Activated CD8-positive, alpha-beta memory T cell treated with anti-CD3 and anti-CD28 coated beads for 1 hour (primary cell): ENCODE results near the gene PNLIPRP1.

ENCODE experiments used
- DNase-seq, 2 donors: peaks; one replicate each; pipeline ENCODE4 v3.0.0-alpha.2; 2020; ENCODE audit warnings: low read depth in 1 of 2; ENCODE audit errors: extremely low read depth in 1 of 2

Gene PNLIPRP1

DNA sequence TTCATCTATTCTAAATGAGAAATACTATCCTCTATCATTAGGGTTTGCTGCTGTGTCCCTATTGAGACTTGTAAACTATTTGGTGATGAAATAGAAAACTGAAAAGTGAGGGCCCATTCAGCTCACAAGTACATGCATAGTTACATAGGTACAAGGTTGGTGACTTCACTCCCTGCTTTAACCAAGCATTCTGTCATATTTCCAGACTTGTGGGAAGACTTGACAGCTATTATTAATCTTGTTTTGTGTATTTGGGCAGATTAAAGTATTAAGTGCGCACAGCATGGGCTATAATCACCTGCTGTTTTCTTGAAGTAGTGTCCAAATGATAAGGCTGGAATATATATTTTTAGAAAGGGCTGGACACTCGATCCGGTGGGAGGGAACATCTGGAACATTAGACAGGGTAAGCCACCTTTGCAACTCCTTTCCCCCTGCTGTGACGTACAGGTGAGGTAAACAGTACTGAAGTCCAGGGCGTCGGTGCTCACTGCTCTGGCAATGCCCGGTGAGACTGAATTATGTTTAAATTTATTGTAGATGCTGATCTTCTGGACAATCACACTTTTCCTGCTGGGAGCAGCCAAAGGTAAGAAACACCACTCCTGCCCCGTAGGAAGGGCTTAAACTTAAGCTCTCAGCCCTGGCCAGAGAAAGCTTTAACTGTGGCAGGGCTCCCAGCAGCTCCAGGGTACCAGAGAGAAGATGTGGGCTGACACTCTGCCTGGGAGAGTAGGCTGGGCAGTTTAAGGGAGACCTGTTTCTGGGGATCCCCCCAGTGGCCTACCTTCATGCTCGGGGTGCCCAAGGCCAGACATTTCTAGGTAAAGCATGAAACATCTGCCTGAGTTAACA lies at the start of gene PNLIPRP1:
TSS of gene PNLIPRP1 (plus strand) at position 370 of the 855 bp plus-strand sequence. CDS start at position 541, 171 bp downstream.
- DNase-seq = no peak

DNA sequence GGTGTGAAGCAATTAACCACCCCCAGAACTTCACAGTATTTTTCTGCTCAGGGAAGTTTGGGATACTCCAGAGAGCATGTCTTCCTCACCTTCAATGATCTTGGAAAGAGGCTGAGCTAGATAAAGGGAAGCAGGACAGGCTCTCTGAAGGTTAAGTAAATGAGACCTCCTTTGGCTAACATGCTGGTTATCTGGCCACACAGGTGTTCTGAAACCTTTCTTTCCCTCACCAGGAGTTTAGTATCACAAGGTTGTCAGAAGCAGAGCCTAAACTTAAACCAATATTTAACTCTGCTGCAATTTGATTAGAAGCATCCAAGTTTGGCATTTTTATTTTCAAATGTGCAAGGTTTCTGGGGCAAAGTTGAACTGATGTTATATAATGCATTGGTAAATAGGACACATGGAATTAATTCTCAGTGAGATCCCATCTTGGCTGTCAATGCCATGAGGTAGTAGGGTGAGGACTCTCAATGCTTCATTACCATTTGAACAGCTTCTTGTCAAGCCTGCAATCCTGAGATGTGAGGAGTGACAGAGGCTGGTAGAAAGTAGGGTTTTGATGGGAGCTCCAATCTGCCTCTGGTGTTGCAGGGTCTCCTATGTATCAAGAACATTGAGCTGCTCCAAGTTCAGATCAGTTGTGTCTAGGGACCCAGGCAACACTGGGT lies 48.6 kb upstream of the PNLIPRP1 start:
- DNase-seq = no peak

DNA sequence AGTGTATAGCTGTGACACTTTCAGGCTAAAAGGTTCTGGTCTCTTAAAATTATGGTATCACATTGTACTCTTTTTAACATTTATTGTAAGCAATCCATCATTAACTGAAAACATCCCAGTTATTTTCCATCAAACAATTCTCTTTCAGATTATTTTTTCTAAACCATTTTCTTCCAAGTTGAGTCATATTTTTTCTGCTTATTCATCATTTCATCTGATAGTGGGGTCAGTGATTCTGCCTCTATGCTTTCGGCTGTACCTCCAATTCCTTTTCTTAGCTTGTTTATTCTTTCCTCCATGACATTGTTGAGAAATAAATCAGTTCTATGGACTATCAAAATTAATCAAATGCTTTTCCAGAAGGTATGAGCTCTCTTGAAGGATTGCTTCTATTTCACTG lies 45.6 kb upstream of the PNLIPRP1 start:
- no peak for DNase-seq

DNA sequence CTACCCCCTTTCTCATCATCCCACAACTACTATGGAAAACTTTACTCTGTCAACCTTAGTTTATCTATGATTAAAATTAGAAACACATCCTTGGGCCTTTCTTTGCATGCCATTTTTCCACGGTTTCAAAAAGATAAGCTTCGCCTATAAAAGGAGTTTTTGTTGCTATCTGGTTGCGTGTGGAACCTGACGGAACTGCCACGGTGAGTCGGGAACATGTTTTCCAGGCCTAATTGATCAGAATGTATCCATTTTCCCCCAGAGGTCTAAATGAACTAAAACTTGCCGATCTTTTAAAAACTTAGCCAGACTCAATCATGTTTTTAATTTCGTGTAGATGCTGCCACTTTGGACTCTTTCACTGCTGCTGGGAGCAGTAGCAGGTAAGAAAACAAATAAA lies 45.0 kb upstream of the PNLIPRP1 start, which contains the start of gene PNLIP:
TSS of gene PNLIP (plus strand) at position 176 of the 400 bp plus-strand sequence. CDS start at position 338, 162 bp downstream.
- no peak for DNase-seq

DNA sequence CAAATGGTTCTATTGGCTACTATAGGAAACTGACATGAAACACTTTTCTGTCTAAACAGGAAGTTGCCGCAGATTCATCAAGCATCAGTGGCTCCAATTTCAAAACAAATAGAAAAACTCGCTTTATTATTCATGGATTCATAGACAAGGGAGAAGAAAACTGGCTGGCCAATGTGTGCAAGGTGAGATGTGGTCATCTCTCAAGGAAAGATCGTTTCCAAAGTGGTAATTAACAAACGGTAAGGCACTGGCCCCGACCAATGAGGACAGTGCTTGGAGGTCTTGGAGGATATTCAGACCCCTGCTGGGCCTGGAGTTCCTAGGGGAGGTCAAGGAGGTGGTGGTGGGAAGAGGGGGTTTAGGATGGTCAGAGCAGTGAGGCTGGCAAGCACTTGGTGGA lies 42.5 kb upstream of the PNLIPRP1 start:
- no peak for DNase-seq

DNA sequence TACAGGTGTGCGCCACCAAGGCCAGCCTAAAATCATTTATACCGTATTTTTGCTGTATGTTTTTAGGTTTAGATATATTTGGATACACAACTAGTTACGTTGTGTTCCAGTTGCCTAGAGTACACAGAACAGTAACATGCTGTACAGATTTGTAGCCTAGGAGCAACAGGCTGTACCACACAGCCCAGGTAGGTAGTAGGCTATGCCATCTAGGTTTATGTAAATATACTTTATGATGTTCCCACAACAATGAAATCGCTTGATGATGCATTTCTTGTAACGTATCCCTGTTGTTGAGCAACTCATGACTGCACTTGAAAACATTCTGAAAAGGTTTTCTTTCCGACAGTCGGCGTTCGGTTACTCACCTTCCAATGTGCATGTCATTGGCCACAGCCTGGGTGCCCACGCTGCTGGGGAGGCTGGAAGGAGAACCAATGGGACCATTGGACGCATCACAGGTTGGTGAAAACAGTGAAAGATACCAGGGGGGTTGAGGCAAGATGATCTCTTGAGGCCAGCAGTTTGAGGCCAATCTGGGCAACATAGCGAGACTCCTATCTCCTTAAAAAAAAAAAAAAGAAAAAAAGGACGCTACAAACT lies 37.3 kb upstream of the PNLIPRP1 start:
- no peak for DNase-seq

DNA sequence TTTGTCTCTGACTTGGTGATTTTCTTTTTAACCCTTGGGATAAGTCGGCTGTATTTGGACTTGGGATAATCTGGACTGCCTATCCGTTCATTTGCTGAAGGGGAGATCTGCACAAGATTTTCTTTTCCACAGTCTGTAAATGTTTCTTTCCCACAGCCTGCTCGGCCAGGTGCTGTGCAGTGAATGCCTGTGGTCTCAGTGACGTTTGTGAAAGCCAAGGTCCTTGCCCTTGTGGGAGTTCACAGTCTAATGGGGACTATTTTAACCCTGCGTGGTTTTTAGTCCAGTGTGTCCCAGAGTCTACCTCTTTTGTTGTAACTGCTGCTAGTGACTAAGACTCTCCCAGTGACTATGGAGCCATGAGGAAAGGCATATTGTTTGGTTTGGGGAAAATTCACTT lies 36.1 kb upstream of the PNLIPRP1 start:
- no peak for DNase-seq

DNA sequence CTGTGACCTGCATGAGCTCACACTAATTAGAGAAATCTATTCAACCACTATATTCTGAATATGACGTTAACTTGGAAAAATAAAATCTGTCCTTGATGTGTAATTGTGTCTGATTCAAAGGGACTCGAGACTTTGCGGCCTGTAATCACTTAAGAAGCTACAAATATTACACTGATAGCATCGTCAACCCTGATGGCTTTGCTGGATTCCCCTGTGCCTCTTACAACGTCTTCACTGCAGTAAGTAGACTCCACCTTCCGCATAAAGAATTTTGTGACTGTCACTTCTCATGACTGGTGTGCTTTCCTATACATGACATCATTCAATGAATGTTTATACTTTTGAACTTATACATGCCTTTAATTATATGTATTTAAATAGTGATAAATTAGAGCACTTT lies 34.9 kb upstream of the PNLIPRP1 start:
- no peak for DNase-seq

DNA sequence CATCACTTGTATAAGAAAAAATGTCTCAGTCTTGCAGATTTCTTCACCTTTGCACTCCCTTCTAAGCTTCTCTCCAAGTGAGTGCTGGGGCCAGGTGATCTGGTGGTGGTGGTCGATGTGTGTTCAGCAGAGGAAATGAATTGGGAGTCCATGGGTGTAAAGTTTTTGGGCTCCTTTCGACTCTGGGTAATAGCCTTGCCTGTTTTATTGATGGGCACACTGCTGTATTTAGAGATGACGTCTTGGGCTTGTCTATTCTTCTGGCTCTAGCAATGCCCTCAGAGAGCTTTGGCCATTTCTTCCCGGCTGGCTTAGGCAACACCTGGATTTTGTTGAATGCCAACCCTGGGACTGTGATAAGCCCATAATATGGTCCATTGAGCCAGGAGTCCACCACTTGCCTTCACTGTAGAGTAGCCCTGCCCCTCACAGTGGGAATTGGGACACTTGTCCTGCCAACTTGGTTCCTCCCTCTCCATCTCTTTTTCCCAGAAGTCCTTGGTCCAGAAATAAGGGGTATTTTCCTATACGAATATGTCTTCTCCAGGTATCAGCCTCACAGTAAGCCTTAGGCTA lies 33.4 kb upstream of the PNLIPRP1 start:
- no peak for DNase-seq

DNA sequence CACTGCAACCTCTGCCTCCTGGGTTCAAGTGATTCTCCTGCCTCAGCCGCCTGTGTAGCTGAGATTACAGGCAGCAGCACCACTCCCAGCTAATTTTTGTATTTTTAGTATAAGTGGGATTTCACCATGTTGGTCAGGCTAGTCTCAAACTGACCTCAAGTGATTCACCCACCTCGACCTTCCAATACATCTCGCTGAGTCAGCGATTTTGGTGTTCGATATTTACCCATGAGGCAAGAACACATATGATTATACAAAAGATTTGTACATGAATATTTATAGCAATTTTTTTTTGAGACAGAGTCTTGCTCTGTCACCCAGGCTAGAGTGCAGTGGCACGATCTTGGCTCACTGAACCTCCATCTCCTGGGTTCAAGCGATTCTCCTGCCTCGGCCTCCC lies 25.2 kb upstream of the PNLIPRP1 start:
- DNase-seq = no peak

DNA sequence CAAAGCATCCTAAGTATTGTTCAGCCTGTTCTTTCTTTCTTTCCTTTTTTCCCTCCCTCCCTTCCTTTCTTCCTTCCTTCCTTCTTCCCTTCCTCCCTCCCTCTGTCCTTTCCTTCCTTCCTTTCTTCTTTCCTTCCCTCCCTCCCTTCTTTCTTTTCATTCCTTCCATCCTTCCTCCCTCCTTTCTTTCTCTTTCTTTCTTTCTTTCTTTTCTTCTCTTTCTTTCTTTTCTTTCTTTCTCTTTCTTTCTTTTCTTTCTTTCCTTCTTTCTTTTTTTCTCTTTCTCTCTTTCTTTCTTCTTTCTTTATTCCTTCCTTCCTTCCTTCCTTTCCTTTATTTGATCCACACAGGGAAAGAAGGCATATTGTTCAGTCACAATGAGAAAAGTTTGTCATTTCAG lies 23.8 kb upstream of the PNLIPRP1 start:
- no peak for DNase-seq

DNA sequence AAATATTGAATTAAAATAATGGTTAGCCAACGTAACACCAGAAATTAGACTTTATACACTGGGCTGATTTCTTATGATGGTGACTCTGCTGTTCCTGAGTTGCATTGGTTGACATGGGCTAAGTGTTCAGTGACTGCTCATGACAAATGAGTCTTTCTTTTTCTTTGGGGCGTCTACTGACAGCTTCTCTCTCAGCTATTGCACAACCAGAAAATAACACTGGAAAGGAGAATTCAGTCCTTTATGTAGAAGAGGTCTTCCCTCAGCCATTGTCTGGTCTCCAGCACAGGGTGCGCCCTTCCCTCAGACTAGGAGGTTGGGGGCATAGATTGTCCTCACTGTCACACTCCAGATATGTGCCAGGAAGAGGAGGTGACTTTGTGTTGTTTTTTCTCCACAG lies 23.4 kb upstream of the PNLIPRP1 start:
- DNase-seq = no peak

DNA sequence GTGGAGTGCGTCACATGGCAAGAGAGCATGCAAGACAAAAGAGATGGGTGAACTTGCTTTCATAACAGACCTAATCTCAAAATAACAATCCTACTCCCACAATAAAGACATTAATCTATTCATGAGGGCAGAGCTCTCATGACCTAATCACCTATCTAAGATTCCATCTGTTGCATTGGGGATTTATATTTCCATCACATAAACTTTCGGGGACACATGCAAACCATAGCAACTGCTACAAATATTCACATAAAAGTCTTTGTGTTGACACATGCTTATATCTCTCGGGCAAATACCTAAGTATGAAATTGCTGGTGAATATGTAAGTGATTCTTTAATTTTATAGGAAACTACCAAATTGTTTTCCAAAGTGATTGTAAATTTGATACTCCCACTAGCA lies 16.0 kb upstream of the PNLIPRP1 start:
- DNase-seq = no peak

DNA sequence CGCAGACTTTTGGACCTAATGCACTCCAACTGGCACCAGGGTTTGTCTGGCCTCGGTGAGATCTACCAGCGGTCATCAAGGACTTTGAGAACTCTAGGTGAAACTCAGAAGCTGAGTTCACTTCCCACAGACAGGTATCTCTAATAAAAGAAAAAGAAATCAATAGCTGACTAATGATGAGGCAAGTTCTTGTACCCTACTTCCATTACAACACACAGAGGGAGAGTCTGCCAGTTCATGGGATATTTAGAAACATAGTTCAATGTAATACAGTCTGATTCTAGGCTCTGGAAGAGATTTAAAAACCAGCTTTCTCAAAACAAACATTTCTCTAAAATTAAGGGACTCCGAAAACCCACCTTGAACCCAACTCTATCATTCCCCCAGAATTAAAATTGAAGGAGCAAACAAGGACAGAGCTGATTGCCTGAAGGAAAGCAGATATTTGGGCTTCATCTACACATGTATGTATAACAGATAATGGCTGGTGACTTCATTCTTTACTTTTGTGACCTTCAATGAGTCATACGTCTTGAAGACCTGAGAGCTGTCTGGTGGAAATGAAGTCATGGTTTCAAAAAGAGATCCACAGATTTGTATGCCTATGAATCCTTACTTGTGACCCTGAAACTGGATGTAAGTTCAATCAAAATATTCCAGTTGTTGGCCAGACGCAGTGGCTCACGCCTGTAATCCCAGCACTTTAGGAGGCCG lies 2.7 kb upstream of the PNLIPRP1 start:
- DNase-seq = no peak

DNA sequence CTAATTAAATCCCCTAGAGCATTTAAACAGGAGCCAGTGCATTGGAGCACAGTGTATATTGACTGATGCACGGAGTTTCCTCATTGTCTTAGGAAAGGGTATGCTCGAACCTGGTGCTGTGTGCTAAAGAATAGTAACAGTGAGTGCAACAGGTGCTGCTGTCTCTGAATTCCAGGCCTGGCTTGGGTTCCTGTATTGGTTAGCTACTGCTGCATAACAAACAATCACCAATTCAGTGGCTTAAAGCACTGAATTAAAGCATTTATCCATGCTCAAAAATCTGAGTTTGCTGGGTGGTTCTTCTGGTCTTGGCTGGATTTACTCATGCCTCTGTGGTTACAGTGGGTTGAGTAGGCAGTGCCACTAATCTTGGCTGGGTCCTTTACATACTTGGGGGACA lies 1.8 kb upstream of the PNLIPRP1 start:
- no peak for DNase-seq

DNA sequence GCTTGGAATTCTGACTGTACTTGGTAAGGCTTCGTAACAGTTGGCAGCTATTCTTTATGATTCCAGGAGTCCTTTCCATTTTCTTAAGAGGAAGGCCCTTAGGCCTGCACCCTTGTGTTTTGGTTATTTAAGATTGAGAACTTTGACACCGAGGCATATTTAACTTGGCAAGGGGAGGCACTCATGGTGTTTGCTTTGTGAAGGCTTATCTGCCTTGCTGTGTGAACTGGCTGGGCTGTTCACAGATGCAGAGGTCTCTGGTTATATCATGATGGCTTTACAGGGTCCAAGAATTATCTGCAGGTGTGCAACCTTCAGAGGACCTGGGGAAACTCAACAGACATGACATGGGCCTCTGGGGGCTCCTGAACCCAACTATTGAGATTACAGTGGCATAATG lies 833 bp upstream of the PNLIPRP1 start:
- no peak for DNase-seq

DNA sequence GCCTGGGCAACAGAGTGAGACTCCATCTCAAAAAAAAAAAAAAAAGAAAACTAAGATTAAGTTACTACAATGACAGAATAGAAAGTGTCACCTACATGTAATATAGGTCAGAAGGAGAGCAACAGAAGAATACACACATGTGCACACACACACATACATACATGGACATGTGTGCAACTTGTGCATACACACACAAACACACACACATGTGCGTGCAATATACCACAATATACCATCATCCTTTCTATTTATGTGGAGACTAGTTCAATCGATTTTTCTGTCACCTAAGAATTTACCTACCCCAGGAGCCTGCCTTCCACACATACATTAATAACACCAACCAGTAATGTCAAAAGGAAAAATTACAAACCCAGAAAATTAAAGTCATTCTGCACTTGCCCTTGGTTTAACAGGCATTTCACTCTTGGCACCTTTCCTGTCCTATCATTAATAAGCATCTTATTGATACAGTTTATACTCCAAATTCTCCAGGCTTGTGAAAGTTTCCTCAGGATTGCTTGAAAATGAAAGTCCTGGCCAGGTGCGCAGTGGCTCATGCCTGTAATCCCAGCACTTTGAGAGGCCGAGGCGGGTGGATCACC lies 2.5 kb downstream of the PNLIPRP1 start:
- no peak for DNase-seq

DNA sequence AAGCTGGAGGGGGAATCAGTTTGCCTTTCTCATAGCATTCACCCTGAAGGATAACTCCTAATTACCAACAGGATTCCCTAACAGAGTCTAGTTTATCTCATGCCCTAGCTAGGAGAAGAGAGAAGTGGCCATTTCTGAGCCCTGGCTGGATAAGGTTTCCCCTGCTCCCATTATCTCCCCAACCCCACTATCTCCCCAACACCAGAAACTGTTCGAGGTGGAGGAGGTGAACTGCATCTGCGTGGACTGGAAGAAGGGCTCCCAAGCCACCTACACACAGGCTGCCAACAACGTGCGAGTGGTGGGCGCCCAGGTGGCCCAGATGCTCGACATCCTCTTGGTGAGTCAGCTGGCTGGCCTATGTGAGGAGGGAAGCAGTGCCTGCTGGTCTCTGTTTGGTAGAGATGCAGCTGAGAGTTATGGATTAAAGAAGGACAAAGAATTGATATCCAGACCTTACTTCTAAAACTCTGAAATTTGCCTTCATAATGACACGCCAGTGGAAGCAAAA lies 3.8 kb downstream of the PNLIPRP1 start:
- no peak for DNase-seq

DNA sequence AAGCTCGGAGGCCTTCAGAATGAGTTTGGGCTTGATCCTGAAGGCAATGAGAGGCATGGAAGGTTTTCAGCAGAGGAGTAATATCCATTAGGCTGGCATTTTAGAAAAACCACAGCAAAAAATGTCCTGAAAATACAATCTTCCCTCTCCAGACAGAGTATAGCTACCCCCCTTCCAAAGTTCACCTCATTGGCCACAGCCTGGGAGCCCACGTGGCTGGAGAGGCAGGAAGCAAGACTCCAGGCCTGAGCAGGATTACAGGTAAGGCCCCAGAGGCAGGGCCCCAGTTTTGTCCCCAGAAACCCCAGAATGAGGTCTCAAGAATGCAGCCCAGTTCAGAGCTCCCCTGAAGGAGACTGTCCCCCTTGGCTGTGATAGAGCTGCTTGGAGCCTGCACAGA lies 5.3 kb downstream of the PNLIPRP1 start:
- DNase-seq = no peak

DNA sequence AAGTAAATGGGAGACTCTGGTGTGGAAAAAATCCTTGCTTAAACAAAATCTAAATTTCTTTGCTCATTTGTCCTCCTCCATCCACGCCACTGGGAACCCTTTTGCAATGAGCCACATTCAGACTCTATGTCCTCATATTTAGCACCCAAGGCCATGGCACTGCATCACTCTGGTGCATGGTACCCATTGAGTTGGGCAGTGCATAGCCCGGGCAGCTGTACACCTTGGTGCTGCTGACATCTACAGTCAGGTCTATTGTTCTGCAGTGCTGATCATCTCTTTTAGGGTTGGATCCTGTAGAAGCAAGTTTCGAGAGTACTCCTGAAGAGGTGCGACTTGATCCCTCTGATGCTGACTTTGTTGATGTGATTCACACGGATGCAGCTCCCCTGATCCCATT lies 6.8 kb downstream of the PNLIPRP1 start:
- DNase-seq = no peak
